Right forelimb (tissue), 1 donor: ENCODE results near the gene RAB18.
"Not testable (repeated sequence)": the region's sequence is repeated elsewhere in the genome, so short reads cannot be mapped to it uniquely, and the experiment has no call there.

Experiments used
- DNase-seq: peaks from one replicate; pipeline ENCODE4 v3.0.0-alpha.2; 2018

Gene RAB18

GRCh38 chr10:27504007-27504807 is at the start of gene RAB18:
Gene RAB18 (plus strand): TSS chr10:27504304. CDS start chr10:27504370, 66 bp downstream.
- DNase-seq: peak; percentile 98

GRCh38 chr10:27454837-27455236 is 49.3 kb upstream of the RAB18 start:
- DNase-seq: no peak

- no peak for DNase-seq
Measured at GRCh38 chr10:27457261-27457945, 46.7 kb upstream of the RAB18 start.

- no peak for DNase-seq
Measured at GRCh38 chr10:27457966-27458365, 46.1 kb upstream of the RAB18 start.

- no peak for DNase-seq
Measured at GRCh38 chr10:27461312-27461711, 42.8 kb upstream of the RAB18 start.

GRCh38 chr10:27463961-27464360 is 40.1 kb upstream of the RAB18 start:
- DNase-seq: no peak

GRCh38 chr10:27464993-27465392 is 39.1 kb upstream of the RAB18 start:
- DNase-seq: no peak

- not testable (repeated sequence) for DNase-seq
Measured at GRCh38 chr10:27465596-27465995, 38.5 kb upstream of the RAB18 start.

GRCh38 chr10:27470885-27471284 is 33.2 kb upstream of the RAB18 start:
- DNase-seq: no peak

- no peak for DNase-seq
Measured at GRCh38 chr10:27474741-27475140, 29.4 kb upstream of the RAB18 start.

GRCh38 chr10:27479016-27479415 is 25.1 kb upstream of the RAB18 start:
- DNase-seq: no peak

GRCh38 chr10:27481486-27481885 is 22.6 kb upstream of the RAB18 start:
- no peak for DNase-seq

- no peak for DNase-seq
Measured at GRCh38 chr10:27482984-27483956, 20.8 kb upstream of the RAB18 start.

GRCh38 chr10:27485368-27485767 is 18.7 kb upstream of the RAB18 start:
- DNase-seq: no peak

- DNase-seq: no peak
Measured at GRCh38 chr10:27485986-27486385, 18.1 kb upstream of the RAB18 start.

GRCh38 chr10:27490807-27491206 is 13.3 kb upstream of the RAB18 start:
- no peak for DNase-seq

GRCh38 chr10:27494116-27494805 is 9.8 kb upstream of the RAB18 start:
- DNase-seq: no peak

GRCh38 chr10:27496137-27496536 is 8.0 kb upstream of the RAB18 start:
- no peak for DNase-seq

GRCh38 chr10:27500096-27500495 is 4.0 kb upstream of the RAB18 start:
- no peak for DNase-seq

- no peak for DNase-seq
Measured at GRCh38 chr10:27500886-27501285, 3.2 kb upstream of the RAB18 start.

GRCh38 chr10:27503498-27504006 is 552 bp upstream of the RAB18 start:
- DNase-seq: no peak

- no peak for DNase-seq
Measured at GRCh38 chr10:27504808-27505460, 830 bp downstream of the RAB18 start.
